ENCODE measurements around the gene CMTM8.
"Not testable (repeated sequence)": the region's sequence is repeated elsewhere in the genome, so short reads cannot be mapped to it uniquely, and the experiment has no call there.

The CMTM8 gene

DNA sequence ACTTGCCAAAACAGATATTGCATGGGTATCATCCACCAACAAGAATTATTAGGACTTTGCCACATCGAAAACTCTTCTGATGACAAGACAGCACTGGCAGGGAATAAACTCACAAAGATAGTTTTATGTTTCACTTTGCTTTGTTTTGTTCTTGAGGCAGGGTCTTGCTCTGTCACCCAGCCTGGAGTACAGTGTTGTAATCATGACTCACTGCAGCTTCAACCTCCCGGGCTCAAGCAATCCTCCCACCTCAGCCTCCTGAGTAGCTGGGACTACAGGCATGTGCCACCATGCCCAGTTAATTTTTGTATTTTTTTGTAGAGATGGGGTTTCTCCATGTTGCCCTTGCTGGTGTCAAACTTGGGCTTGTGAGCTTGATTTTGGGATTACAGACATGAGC is 151.1 kb downstream of the CMTM8 start:
- not testable (repeated sequence) for H3K4me1 ChIP-seq (ENCODE audit: control insufficient read depth, insufficient read depth, low read length); H3K9me3 ChIP-seq (ENCODE audit: control insufficient read depth, low read length); H3K36me3 ChIP-seq (ENCODE audit: control insufficient read depth, insufficient read depth, low read length); H3K27ac ChIP-seq (ENCODE audit: insufficient read depth, low read depth, low read length, poor library complexity, severe bottlenecking); H3K4me3 ChIP-seq (ENCODE audit: insufficient read depth, low read depth, low read length)
- 93 to 96% methylated on average over 2 of the region's 2 CpGs for WGBS, 2 experiments
- H3K27me3 ChIP-seq (ENCODE audit: control insufficient read depth, insufficient read depth, low read length, poor library complexity, severe bottlenecking) = peaks cover 25% of the 10 kb centered on the region

DNA sequence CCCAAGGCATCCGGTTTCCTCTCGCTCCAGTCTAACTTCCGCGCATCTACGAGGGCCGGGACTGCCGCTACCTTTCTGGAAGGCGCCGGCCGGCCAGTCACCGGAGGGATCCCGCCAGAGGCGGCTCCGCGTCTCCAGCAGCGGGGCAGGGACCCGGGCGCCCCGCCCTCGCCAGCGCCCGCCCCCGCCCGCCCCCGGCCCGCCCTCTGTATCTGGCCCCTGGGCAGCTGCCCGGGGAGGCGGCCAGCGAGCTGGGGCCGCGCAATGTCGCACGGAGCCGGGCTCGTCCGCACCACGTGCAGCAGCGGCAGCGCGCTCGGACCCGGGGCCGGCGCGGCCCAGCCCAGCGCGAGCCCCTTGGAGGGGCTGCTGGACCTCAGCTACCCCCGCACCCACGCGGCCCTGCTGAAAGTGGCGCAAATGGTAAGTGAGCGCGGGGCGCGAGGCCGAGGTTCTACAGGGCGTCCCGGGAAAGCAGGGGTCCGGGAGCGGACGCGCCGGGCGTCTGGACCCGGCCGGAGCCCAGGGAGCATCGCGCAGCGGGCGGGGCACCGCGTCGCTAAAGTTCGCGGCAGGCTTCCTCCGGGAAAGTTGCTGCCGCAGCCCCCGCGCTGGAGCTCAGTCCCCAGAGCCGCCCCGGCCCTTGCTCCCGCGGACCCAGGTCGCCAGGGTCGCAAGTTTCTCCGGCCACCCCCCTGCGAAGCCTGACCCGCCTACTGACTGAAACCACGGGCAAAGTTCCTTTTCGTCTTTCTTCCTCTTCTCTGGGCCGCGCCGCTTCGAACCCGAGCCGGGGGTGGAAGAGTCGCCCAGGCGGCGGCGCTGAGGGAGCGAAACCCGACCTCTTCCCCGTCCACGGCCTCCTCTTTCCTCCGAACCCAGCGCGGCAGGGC is 153.4 kb downstream of the CMTM8 start, which contains the start of gene CMTM7:
Gene CMTM7, plus strand, starts transcription at position 211 of the 893 bp plus-strand sequence. Its CDS starts 54 bp downstream, at position 265.
- Histone ChIP-seq H3K4me1 (ENCODE audit: control insufficient read depth, insufficient read depth, low read length) (no peaks in the 10 kb centered on the region), H3K4me3 (ENCODE audit: insufficient read depth, low read depth, low read length) (peak within 1 kb of the TSS; percentile 58), H3K9me3 (ENCODE audit: control insufficient read depth, low read length) (no peaks in the 10 kb centered on the region), H3K27me3 (ENCODE audit: control insufficient read depth, insufficient read depth, low read length, poor library complexity, severe bottlenecking) (peaks cover 25% of the 10 kb centered on the region), H3K36me3 (ENCODE audit: control insufficient read depth, insufficient read depth, low read length) (no peaks in the 10 kb centered on the region), H3K27ac (ENCODE audit: insufficient read depth, low read depth, low read length, poor library complexity, severe bottlenecking) (no peak within 1 kb of the TSS)
- WGBS, 2 experiments = 0 to 1% methylated on average over 107 of the region's 107 CpGs

DNA sequence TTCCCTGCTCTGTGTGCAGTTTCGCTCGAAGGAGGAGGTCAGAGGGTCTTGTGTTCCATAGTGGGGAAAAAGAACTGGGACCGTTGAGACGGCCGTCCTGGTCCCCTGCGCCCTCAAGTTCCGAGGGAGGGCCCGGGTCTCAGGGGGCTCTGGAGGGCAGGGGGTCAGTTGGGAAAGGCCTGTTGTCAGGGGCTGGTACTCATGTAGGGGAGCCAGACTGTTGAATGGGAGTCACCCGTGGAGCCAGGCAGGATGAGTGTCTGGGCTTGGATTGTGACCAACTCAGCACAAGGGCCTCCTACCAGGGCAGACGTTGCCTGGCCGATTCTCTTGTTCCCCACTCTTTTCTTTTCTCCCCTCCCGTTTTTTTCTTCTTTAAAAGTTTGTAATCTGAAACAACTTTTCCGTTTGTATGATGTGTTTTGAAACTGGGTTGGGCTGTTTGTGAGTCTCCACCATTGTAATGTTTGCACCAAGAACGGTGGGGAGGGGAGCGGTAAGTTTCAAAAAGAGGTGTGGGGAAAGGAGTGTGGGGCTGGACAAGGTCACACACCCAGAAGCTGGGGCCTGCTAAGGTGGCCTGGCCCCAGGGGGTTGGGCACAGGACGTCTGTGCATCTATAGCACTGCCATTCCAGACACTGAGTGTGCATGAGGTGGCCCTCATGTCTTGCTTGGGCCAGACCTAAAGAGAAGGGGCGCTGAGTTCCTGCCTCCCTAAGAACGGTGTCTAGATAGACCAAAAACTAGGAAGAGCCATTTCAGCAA is 154.2 kb downstream of the CMTM8 start:
- Histone ChIP-seq H3K4me1 (ENCODE audit: control insufficient read depth, insufficient read depth, low read length) (no peaks in the 10 kb centered on the region), H3K27me3 (ENCODE audit: control insufficient read depth, insufficient read depth, low read length, poor library complexity, severe bottlenecking) (peaks cover 25% of the 10 kb centered on the region), H3K9me3 (ENCODE audit: control insufficient read depth, low read length) (no peaks in the 10 kb centered on the region), H3K4me3 (ENCODE audit: insufficient read depth, low read depth, low read length) (peak overlapping the region; percentile 58), H3K27ac (ENCODE audit: insufficient read depth, low read depth, low read length, poor library complexity, severe bottlenecking) (no peak overlapping the region), H3K36me3 (ENCODE audit: control insufficient read depth, insufficient read depth, low read length) (no peaks in the 10 kb centered on the region)
- 23 to 25% methylated on average over 16 to 18 of the region's 18 CpGs for whole genome bisulfite sequencing, 2 experiments

DNA sequence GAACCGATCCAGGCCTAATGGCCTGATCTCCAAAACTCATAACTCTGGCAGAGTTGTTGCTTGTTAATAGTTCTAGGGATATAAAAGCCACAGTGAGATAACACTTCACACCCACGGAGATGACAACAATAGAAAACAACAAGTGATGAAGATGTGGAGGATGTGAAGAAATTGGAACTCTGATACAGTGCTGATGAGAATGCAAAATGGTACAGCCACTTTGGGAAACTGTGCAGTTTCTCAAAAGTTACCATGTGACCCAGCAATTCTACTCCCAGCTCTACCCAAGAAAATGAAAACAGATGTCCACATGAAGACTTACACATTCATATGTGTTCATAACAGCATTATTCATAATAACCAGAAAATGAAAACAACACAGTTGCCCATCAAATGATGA is 157.0 kb downstream of the CMTM8 start:
- WGBS, 2 experiments = 93 to 100% methylated on average over 2 of the region's 2 CpGs
- Histone ChIP-seq H3K4me3 (ENCODE audit: insufficient read depth, low read depth, low read length) (no peak overlapping the region), H3K4me1 (ENCODE audit: control insufficient read depth, insufficient read depth, low read length) (no peaks in the 10 kb centered on the region), H3K9me3 (ENCODE audit: control insufficient read depth, low read length) (no peaks in the 10 kb centered on the region), H3K36me3 (ENCODE audit: control insufficient read depth, insufficient read depth, low read length) (no peaks in the 10 kb centered on the region), H3K27me3 (ENCODE audit: control insufficient read depth, insufficient read depth, low read length, poor library complexity, severe bottlenecking) (peaks cover 25% of the 10 kb centered on the region), H3K27ac (ENCODE audit: insufficient read depth, low read depth, low read length, poor library complexity, severe bottlenecking) (no peak overlapping the region)

DNA sequence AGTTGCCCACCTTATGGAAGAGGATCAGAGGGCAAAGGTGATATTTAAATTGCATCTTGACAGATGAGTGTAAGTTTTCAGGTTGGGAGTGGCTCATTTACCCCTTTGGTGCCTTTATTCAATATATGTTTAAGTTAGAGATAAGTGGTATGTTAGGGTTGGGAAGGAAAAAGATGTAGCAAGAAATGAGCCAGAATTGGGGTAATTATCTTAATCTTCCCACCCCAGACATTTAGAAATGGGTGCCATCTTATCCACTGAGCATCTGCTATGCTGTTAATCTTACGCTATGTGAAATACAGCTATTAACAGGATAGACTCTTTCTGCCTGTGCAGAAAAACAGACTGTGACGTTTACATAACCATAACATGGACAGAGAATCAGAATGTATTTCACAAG is 159.5 kb downstream of the CMTM8 start:
- no peaks in the 10 kb centered on the region for H3K9me3 ChIP-seq (ENCODE audit: control insufficient read depth, low read length)
- H3K4me1 ChIP-seq (ENCODE audit: control insufficient read depth, insufficient read depth, low read length) = peaks cover 8% of the 10 kb centered on the region
- peaks cover 4% of the 10 kb centered on the region for H3K27me3 ChIP-seq (ENCODE audit: control insufficient read depth, insufficient read depth, low read length, poor library complexity, severe bottlenecking)
- H3K27ac ChIP-seq (ENCODE audit: insufficient read depth, low read depth, low read length, poor library complexity, severe bottlenecking) = no peak overlapping the region
- 96 to 100% methylated on average over 2 of the region's 2 CpGs for WGBS, 2 experiments
- no peak overlapping the region for H3K4me3 ChIP-seq (ENCODE audit: insufficient read depth, low read depth, low read length)
- H3K36me3 ChIP-seq (ENCODE audit: control insufficient read depth, insufficient read depth, low read length) = no peaks in the 10 kb centered on the region

DNA sequence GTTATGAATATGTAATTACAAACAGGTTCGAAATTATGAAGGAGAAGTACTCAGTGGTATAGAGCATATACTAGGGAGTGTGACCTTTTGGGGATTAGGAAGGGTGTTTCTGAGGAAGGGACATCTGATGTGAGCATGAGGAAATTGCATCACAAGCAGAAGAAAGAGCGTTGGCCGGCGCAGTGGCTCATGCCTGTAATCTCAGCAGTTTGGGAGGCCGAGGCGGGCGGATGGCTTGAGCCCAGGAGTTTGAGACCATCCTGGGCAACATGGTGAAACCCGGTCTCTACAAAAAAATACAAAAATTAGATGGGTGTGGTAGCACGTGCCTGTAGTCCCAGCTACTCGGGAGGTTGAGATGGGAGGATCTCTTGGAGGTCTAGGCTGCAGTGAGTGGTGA is 160.1 kb downstream of the CMTM8 start:
- Histone ChIP-seq H3K4me3 (ENCODE audit: insufficient read depth, low read depth, low read length) (no peak overlapping the region), H3K36me3 (ENCODE audit: control insufficient read depth, insufficient read depth, low read length) (no peaks in the 10 kb centered on the region), H3K27ac (ENCODE audit: insufficient read depth, low read depth, low read length, poor library complexity, severe bottlenecking) (no peak overlapping the region), H3K4me1 (ENCODE audit: control insufficient read depth, insufficient read depth, low read length) (peaks cover 8% of the 10 kb centered on the region), H3K27me3 (ENCODE audit: control insufficient read depth, insufficient read depth, low read length, poor library complexity, severe bottlenecking) (no peaks in the 10 kb centered on the region), H3K9me3 (ENCODE audit: control insufficient read depth, low read length) (no peaks in the 10 kb centered on the region)
- WGBS, 2 experiments = 84 to 94% methylated on average over 10 of the region's 10 CpGs

DNA sequence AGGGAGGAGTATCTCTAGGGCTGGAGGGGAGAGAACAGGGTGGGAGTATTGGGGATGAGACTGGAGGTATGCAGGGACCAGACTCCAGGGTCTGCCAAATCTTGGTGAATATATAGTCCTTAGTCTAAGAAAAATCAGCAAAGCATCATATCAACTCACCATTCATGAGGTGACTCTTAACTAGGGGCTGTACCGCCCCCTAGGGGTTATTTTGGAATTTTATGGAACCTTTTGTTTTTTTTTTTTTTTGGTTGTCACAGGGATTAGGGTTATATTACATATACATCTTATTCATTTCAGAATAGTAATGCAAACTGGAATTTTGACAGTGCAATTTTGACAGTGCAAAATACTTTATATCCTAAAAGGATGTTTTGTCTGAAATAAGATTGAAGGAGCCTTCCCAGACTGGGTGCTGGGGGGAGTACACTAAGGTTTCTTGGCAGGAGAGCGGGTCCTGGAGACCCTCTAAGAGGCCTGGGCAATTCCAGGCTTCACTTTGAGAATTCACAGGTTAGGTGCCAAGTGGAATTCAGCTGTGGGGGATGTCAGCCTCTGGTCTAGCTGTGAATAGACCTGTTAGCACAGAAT is 160.6 kb downstream of the CMTM8 start:
- no peaks in the 10 kb centered on the region for H3K27me3 ChIP-seq (ENCODE audit: control insufficient read depth, insufficient read depth, low read length, poor library complexity, severe bottlenecking)
- WGBS, 2 experiments = 49 to 97% methylated on average over 1 to 2 of the region's 2 CpGs
- no peaks in the 10 kb centered on the region for H3K36me3 ChIP-seq (ENCODE audit: control insufficient read depth, insufficient read depth, low read length)
- H3K9me3 ChIP-seq (ENCODE audit: control insufficient read depth, low read length) = no peaks in the 10 kb centered on the region
- no peak overlapping the region for H3K4me3 ChIP-seq (ENCODE audit: insufficient read depth, low read depth, low read length)
- H3K4me1 ChIP-seq (ENCODE audit: control insufficient read depth, insufficient read depth, low read length) = peaks cover 8% of the 10 kb centered on the region
- no peak overlapping the region for H3K27ac ChIP-seq (ENCODE audit: insufficient read depth, low read depth, low read length, poor library complexity, severe bottlenecking)

DNA sequence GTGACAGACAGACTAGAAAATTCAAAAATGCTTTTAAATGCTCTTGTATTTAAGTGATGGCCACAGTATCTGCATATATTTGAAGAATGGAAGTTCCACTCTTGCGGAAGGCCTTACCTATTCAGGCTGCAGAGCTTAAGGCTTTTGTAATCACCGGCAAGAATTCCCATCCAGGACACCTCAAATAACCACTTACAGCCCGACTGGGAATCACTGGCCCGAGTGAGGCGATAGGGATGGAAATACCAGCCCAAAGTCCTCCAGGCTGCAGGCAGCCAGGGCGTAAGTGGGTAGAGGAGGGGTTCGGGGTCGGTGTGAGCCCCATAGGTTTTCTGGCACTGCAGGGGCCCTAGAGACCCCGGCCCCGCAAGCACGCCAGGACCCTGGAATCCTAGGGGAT is 162.6 kb downstream of the CMTM8 start:
- Histone ChIP-seq H3K4me3 (ENCODE audit: insufficient read depth, low read depth, low read length) (peak overlapping the region; percentile 21), H3K36me3 (ENCODE audit: control insufficient read depth, insufficient read depth, low read length) (no peaks in the 10 kb centered on the region), H3K4me1 (ENCODE audit: control insufficient read depth, insufficient read depth, low read length) (peaks cover 8% of the 10 kb centered on the region), H3K27me3 (ENCODE audit: control insufficient read depth, insufficient read depth, low read length, poor library complexity, severe bottlenecking) (no peaks in the 10 kb centered on the region), H3K27ac (ENCODE audit: insufficient read depth, low read depth, low read length, poor library complexity, severe bottlenecking) (peak overlapping the region; percentile 77), H3K9me3 (ENCODE audit: control insufficient read depth, low read length) (no peaks in the 10 kb centered on the region)
- 27 to 32% methylated on average over 11 of the region's 11 CpGs for WGBS, 2 experiments

DNA sequence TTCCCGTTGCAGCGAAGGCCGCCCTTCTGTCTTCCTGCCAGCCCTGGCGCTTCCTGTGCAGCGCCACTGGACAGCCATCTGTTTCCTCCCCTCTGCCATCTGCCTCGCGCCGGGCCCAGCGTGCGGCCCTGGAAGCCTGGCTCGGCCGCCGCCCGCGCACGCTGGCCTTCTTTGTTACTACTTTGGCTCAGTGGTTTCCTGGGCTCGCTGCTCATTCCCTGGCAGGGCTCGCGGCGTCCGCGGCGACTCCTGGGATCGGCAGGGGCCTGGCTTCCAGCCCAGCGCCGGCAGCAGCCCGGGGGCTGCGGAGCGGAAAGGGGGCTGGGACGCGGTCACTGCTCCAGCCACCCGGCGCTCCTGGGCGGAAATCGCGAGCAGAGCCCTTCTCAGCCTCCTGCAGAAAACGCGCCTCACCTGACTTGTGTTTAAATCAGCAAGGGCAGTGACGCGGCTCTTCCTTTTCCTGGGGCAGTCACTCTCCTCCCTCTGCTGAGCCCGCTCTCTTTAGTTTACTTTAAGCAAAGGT is 163.1 kb downstream of the CMTM8 start:
- H3K4me3 ChIP-seq (ENCODE audit: insufficient read depth, low read depth, low read length) = peak overlapping the region; percentile 21
- WGBS, 2 experiments = 4 to 6% methylated on average over 40 of the region's 41 CpGs
- H3K27me3 ChIP-seq (ENCODE audit: control insufficient read depth, insufficient read depth, low read length, poor library complexity, severe bottlenecking) = no peaks in the 10 kb centered on the region
- H3K9me3 ChIP-seq (ENCODE audit: control insufficient read depth, low read length) = no peaks in the 10 kb centered on the region
- H3K36me3 ChIP-seq (ENCODE audit: control insufficient read depth, insufficient read depth, low read length) = no peaks in the 10 kb centered on the region
- H3K27ac ChIP-seq (ENCODE audit: insufficient read depth, low read depth, low read length, poor library complexity, severe bottlenecking) = peak overlapping the region; percentile 77
- H3K4me1 ChIP-seq (ENCODE audit: control insufficient read depth, insufficient read depth, low read length) = peaks cover 8% of the 10 kb centered on the region

DNA sequence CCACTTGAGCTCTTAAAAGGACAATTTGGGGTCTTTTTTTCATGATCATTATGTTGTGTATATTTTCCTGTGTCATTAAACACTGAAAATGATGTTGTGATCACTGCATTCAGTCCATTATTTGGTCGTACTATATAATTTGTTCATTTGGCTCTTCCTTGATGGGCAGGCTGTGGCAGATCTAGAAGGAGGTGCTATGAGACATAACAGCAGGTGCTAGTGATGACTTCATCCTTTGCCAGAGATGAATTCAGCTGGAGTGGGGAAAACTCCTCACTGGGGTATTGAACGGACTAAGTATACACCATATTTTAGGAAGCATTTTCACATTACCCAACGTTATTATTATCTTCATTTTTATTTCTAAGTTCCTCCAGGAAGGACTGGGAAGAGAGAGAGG is 165.2 kb downstream of the CMTM8 start:
- H3K27me3 ChIP-seq (ENCODE audit: control insufficient read depth, insufficient read depth, low read length, poor library complexity, severe bottlenecking) = no peaks in the 10 kb centered on the region

More for the DNA sequence above, 165.2 kb downstream of the CMTM8 start:
- Histone ChIP-seq H3K4me3 (ENCODE audit: insufficient read depth, low read depth, low read length) (no peak overlapping the region), H3K27ac (ENCODE audit: insufficient read depth, low read depth, low read length, poor library complexity, severe bottlenecking) (no peak overlapping the region), H3K4me1 (ENCODE audit: control insufficient read depth, insufficient read depth, low read length) (peaks cover 8% of the 10 kb centered on the region), H3K36me3 (ENCODE audit: control insufficient read depth, insufficient read depth, low read length) (no peaks in the 10 kb centered on the region), H3K9me3 (ENCODE audit: control insufficient read depth, low read length) (no peaks in the 10 kb centered on the region)
- WGBS, 2 experiments = 91 to 95% methylated on average over 1 to 3 of the region's 3 CpGs

Data from ectodermal cell (in vitro differentiated cells).